Subcutaneous abdominal adipose tissue (tissue), 5 donors: ENCODE data around the gene NTS.

Experiments
- H3K27ac ChIP-seq: one replicate; pipeline ENCODE4 v1.7.0; 2013; ENCODE audit warnings: low read depth, mild to moderate bottlenecking, inconsistent platforms, low read length, moderate library complexity
- H3K27me3 ChIP-seq, 5 donors: one replicate each; pipeline ENCODE4 v1.7.0; 2013; ENCODE audit warnings: low read length in 5 of 5, inconsistent platforms in 1 of 5; ENCODE audit not compliant: control insufficient read depth in 5 of 5, insufficient read depth in 4 of 5
- H3K36me3 ChIP-seq, 5 donors: one replicate each; pipeline ENCODE4 v1.7.0; 2013; ENCODE audit warnings: low read length in 5 of 5; ENCODE audit not compliant: control insufficient read depth in 5 of 5, insufficient read depth in 5 of 5
- H3K4me1 ChIP-seq, 5 donors: one replicate each; pipeline ENCODE4 v1.7.0; 2013; ENCODE audit warnings: low read length in 5 of 5, mild to moderate bottlenecking in 3 of 5, moderate library complexity in 1 of 5; ENCODE audit not compliant: control insufficient read depth in 5 of 5, insufficient read depth in 5 of 5
- H3K4me3 ChIP-seq, 5 donors: one replicate each; pipeline ENCODE4 v1.7.0; 2013; ENCODE audit warnings: low read length in 5 of 5, low read depth in 1 of 5
- H3K9ac ChIP-seq, 5 donors: one replicate each; pipeline ENCODE4 v1.7.0; 2013; ENCODE audit warnings: low read length in 5 of 5, mild to moderate bottlenecking in 4 of 5, moderate library complexity in 3 of 5
- H3K9me3 ChIP-seq, 5 donors: one replicate each; pipeline ENCODE4 v1.7.0; 2013; ENCODE audit warnings: low read length in 5 of 5; ENCODE audit not compliant: control insufficient read depth in 5 of 5
- donor health status: healthy.
- donor health status: healthy.
- donor health status: healthy.
- donor health status: healthy.
- donor health status: healthy.

The NTS gene, protein sequence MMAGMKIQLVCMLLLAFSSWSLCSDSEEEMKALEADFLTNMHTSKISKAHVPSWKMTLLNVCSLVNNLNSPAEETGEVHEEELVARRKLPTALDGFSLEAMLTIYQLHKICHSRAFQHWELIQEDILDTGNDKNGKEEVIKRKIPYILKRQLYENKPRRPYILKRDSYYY

DNA sequence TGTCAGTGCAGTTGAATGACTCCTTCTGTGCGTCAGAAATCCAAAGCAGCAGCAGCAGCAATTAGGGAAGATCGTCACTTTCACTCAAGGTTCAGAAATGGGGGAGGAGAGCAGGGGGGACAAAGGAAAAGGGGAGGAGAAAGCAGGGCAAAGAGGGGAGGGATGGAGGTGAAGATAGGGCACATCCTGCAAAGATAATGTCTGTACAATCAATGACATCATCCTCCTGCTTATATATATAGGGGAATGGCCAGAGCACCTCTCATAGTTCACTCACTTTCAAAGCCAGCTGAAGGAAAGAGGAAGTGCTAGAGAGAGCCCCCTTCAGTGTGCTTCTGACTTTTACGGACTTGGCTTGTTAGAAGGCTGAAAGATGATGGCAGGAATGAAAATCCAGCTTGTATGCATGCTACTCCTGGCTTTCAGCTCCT is at the start of gene NTS:
NTS (plus strand) TSS at position 265 of the 431 bp plus-strand sequence; CDS start at position 374, 109 bp downstream.
- Histone ChIP-seq H3K4me3 (no peak within 1 kb of the TSS), H3K36me3 (no peaks in the 10 kb centered on the region), H3K27me3 (peaks cover 0 to 4% (median 0%) of the 10 kb centered on the region in 5 donors), H3K9me3 (no peaks in the 10 kb centered on the region), H3K9ac (no peak within 1 kb of the TSS), H3K4me1 (no peaks in the 10 kb centered on the region), H3K27ac (no peak within 1 kb of the TSS)

DNA sequence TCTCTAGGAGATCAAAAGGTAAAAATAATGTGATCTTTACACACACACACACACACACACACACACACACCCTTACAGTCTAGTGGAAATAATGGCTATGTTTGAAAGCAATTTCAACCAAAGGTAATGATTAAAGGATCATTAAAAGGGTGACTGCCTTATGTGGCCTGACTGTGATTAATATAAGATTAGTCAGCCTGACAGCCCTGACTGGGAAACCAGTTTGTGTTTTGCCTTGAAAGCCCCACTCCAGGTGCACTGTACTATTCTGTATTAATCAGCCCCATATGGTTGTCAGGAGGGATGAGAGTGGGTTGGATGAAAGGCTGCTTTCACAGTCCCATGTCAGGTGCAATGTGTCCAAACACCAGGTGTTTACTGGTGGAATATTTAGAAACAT is 48.3 kb upstream of the NTS start:
- no peaks in the 10 kb centered on the region for H3K9me3 ChIP-seq
- no peak overlapping the region for H3K9ac ChIP-seq
- no peak overlapping the region for H3K4me3 ChIP-seq
- no peaks in the 10 kb centered on the region for H3K36me3 ChIP-seq
- H3K27me3 ChIP-seq, result no peaks in the 10 kb centered on the region
- H3K4me1 ChIP-seq, result peaks cover 0 to under 1% (median 0%) of the 10 kb centered on the region in 5 donors
- H3K27ac ChIP-seq, result no peak overlapping the region

DNA sequence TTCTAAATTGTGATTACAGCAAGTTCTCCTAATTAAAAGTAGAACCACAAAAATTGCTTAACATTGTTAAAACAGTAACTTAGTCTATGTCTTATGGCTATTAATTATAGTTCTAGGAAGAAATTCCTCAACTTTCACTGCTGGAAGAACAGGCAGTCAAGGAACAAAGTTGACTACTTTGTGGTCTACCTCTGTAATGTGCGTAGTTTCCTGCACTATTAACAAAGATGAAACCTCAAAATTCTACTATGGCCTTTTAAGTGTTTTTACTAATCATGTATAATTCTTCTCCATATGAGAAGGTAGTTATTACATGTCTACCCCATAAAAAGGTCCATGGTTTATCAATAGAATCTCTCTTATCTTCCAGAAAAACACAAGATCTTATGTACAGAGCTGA is 45.5 kb upstream of the NTS start:
- Histone ChIP-seq H3K4me3 (no peak overlapping the region), H3K27me3 (no peaks in the 10 kb centered on the region), H3K4me1 (peaks cover 0 to 12% (median 5%) of the 10 kb centered on the region in 5 donors), H3K36me3 (no peaks in the 10 kb centered on the region), H3K9ac (no peak overlapping the region), H3K27ac (no peak overlapping the region), H3K9me3 (no peaks in the 10 kb centered on the region)

GRCh38 chr12:85829391-85829790 is 44.7 kb upstream of the NTS start:
- Histone ChIP-seq H3K27ac (no peak overlapping the region), H3K36me3 (no peaks in the 10 kb centered on the region), H3K4me1 (peaks cover 0 to 16% (median 5%) of the 10 kb centered on the region in 5 donors), H3K9me3 (no peaks in the 10 kb centered on the region), H3K4me3 (no peak overlapping the region), H3K9ac (no peak overlapping the region), H3K27me3 (no peaks in the 10 kb centered on the region)

- no peaks in the 10 kb centered on the region for H3K36me3 ChIP-seq
- H3K4me1 ChIP-seq, result peaks cover 0 to 21% (median 15%) of the 10 kb centered on the region in 5 donors
- no peak overlapping the region for H3K4me3 ChIP-seq
- H3K27ac ChIP-seq, result no peak overlapping the region
- H3K27me3 ChIP-seq, result no peaks in the 10 kb centered on the region
- H3K9me3 ChIP-seq, result no peaks in the 10 kb centered on the region
- peak overlapping the region in 1 of 5 donors; percentile 2 for H3K9ac ChIP-seq
These were observed 42.6 kb upstream of the NTS start for GRCh38 chr12:85831327-85831990.

GRCh38 chr12:85833579-85833978 is 40.5 kb upstream of the NTS start:
- H3K4me3 ChIP-seq, result peak overlapping the region in 2 of 5 donors; percentile 43 to 93
- no peaks in the 10 kb centered on the region for H3K9me3 ChIP-seq
- peaks cover 2 to 22% (median 21%) of the 10 kb centered on the region in 5 donors for H3K4me1 ChIP-seq
- no peaks in the 10 kb centered on the region for H3K36me3 ChIP-seq
- H3K9ac ChIP-seq, result no peak overlapping the region
- no peak overlapping the region for H3K27ac ChIP-seq
- no peaks in the 10 kb centered on the region for H3K27me3 ChIP-seq

DNA sequence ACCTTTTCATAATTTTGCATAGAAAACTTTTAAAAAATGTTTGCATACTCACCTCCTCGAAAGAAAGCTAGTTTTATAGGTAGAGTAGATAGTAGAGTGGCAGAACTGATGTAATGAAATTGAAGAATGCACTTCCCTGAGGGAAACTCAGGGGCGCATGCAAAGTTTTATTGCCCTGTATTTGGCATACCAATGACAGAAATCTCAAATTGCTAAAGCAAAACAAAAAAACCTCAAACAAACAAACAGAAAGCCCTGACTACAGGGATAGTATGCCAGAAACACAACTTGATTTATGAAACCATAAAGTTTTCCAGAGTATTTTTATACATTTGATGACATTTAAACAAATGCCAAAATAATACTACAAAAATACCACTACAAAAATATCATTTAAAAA is 39.7 kb upstream of the NTS start:
- H3K27ac ChIP-seq, result peak overlapping the region; percentile 92
- H3K4me1 ChIP-seq, result peaks cover 2 to 22% (median 21%) of the 10 kb centered on the region in 5 donors
- peak overlapping the region in 2 of 5 donors; percentile 43 to 93 for H3K4me3 ChIP-seq
- H3K36me3 ChIP-seq, result no peaks in the 10 kb centered on the region
- no peaks in the 10 kb centered on the region for H3K9me3 ChIP-seq
- H3K27me3 ChIP-seq, result no peaks in the 10 kb centered on the region
- no peak overlapping the region for H3K9ac ChIP-seq

- peaks cover 2 to 22% (median 21%) of the 10 kb centered on the region in 5 donors for H3K4me1 ChIP-seq
- H3K27me3 ChIP-seq, result no peaks in the 10 kb centered on the region
- peak overlapping the region; percentile 67 to 95 (median 79) for H3K9ac ChIP-seq
- H3K27ac ChIP-seq, result peak overlapping the region; percentile 92
- peak overlapping the region; percentile 70 to 93 (median 86) for H3K4me3 ChIP-seq
- H3K9me3 ChIP-seq, result no peaks in the 10 kb centered on the region
- no peaks in the 10 kb centered on the region for H3K36me3 ChIP-seq
These were observed 38.5 kb upstream of the NTS start for GRCh38 chr12:85835426-85836196.

GRCh38 chr12:85836197-85837090 is 37.7 kb upstream of the NTS start, which contains the start of gene RASSF9:
TSS of gene RASSF9 (minus strand) at chr12:85836409. CDS start at chr12:85836201, 208 bp downstream.
- Histone ChIP-seq H3K27ac (peak within 1 kb of the TSS; percentile 92), H3K9ac (peak within 1 kb of the TSS; percentile 67 to 95 (median 79)), H3K9me3 (no peaks in the 10 kb centered on the region), H3K4me1 (peaks cover 2 to 22% (median 14%) of the 10 kb centered on the region in 5 donors), H3K27me3 (no peaks in the 10 kb centered on the region), H3K4me3 (peak within 1 kb of the TSS; percentile 70 to 93 (median 86)), H3K36me3 (no peaks in the 10 kb centered on the region)
